Type B pancreatic cell (in vitro differentiated cells): ENCODE results near the gene ANO10. TPM values are rescaled to one million over a fixed set of nuclear protein-coding genes. Genes with fewer than 3 reads are reported as not detected.

Source experiments
- DNase-seq: peaks from one replicate; pipeline ENCODE4 v3.0.0; 2021; ENCODE audit warnings: mixed read lengths; ENCODE audit not compliant: unreplicated experiment; ENCODE audit errors: extremely low spot score
- H3K27ac Mint-ChIP-seq: 2 replicates; pipeline ENCODE4 v1.8.0; 2021; ENCODE audit warnings: mild to moderate bottlenecking, mixed read lengths
- H3K27me3 Mint-ChIP-seq: 2 replicates; pipeline ENCODE4 v1.8.0; 2021; ENCODE audit warnings: mixed read lengths
- H3K36me3 Mint-ChIP-seq: 2 replicates; pipeline ENCODE4 v1.8.0; 2021; ENCODE audit warnings: mixed read lengths
- H3K4me1 Mint-ChIP-seq: one replicate; pipeline ENCODE4 v1.8.0; 2021; ENCODE audit warnings: mixed read lengths; ENCODE audit not compliant: unreplicated experiment
- H3K4me3 Mint-ChIP-seq: 2 replicates; pipeline ENCODE4 v1.8.0; 2021; ENCODE audit warnings: mild to moderate bottlenecking, mixed read lengths
- H3K9me3 Mint-ChIP-seq: 2 replicates; pipeline ENCODE4 v1.8.0; 2021; ENCODE audit warnings: mixed read lengths
- CTCF ChIP-seq: fragments of 200-600 bp; sonication (generic); conservative IDR thresholded peaks from 2 replicates; pipeline ENCODE4 v1.5.0; 2021; ENCODE audit warnings: antibody characterized with exemption, mild to moderate bottlenecking
- total RNA-seq: library from RNA; stranded (reverse); gene quantifications from 2 replicates; pipeline ENCODE4 v1.2.1, GENCODE V29; 2021; ENCODE audit warnings: low replicate concordance

The ANO10 gene
- total RNA-seq, 1 donor from 2014 or later = 32.5 TPM

- Mint-ChIP-seq H3K27ac (no peak overlapping the region), H3K27me3 (no peaks in the 10 kb centered on the region), H3K36me3 (no peaks in the 10 kb centered on the region), H3K4me1 (no peaks in the 10 kb centered on the region), H3K9me3 (no peaks in the 10 kb centered on the region), H3K4me3 (no peak overlapping the region)
- DNase-seq = no peak
- no peak for TF ChIP-seq CTCF
Measured at GRCh38 chr3:43365601-43366305, 256.1 kb downstream of the ANO10 start.

- no peak for TF ChIP-seq CTCF
- Mint-ChIP-seq H3K4me1 (no peaks in the 10 kb centered on the region), H3K9me3 (no peaks in the 10 kb centered on the region), H3K4me3 (no peak overlapping the region), H3K36me3 (no peaks in the 10 kb centered on the region), H3K27me3 (no peaks in the 10 kb centered on the region), H3K27ac (no peak overlapping the region)
- DNase-seq = no peak
Measured at GRCh38 chr3:43364926-43365325, 256.9 kb downstream of the ANO10 start.

GRCh38 chr3:43364494-43364893, 257.3 kb downstream of the ANO10 start:
- Mint-ChIP-seq H3K27me3 (no peaks in the 10 kb centered on the region), H3K9me3 (no peaks in the 10 kb centered on the region), H3K4me3 (no peak overlapping the region), H3K36me3 (no peaks in the 10 kb centered on the region), H3K4me1 (no peaks in the 10 kb centered on the region), H3K27ac (no peak overlapping the region)
- no peak for TF ChIP-seq CTCF
- DNase-seq = no peak

GRCh38 chr3:43363621-43364266, 258.1 kb downstream of the ANO10 start:
- DNase-seq = no peak
- TF ChIP-seq CTCF = no peak
- no peak overlapping the region for H3K27ac Mint-ChIP-seq
- H3K36me3 Mint-ChIP-seq = no peaks in the 10 kb centered on the region
- H3K4me3 Mint-ChIP-seq = no peak overlapping the region
- H3K9me3 Mint-ChIP-seq = no peaks in the 10 kb centered on the region
- H3K27me3 Mint-ChIP-seq = no peaks in the 10 kb centered on the region
- H3K4me1 Mint-ChIP-seq = no peaks in the 10 kb centered on the region

- no peaks in the 10 kb centered on the region for H3K36me3 Mint-ChIP-seq
- no peaks in the 10 kb centered on the region for H3K9me3 Mint-ChIP-seq
- H3K4me3 Mint-ChIP-seq = no peak overlapping the region
- TF ChIP-seq CTCF = no peak
- H3K4me1 Mint-ChIP-seq = no peaks in the 10 kb centered on the region
- H3K27ac Mint-ChIP-seq = no peak overlapping the region
- DNase-seq = no peak
- H3K27me3 Mint-ChIP-seq = no peaks in the 10 kb centered on the region
Measured at GRCh38 chr3:43362961-43363360, 258.9 kb downstream of the ANO10 start.
